ENCODE measurements around the gene FBXO21. TPM values are rescaled to one million over a fixed set of nuclear protein-coding genes. Genes with fewer than 3 reads are reported as not detected.

Gene FBXO21
- total RNA-seq, 1 experiment from 2014 or later, result 32.4 TPM

- DNase-seq, result no peak
- Histone ChIP-seq H3K9me2 (ENCODE audit: insufficient read depth) (no peaks in the 10 kb centered on the region), H2AFZ (no peak overlapping the region), H3K4me1 (replicated peaks; ENCODE audit: insufficient read depth) (peaks cover 13% of the 10 kb centered on the region), H3K79me2 (ENCODE audit: low read depth) (no peaks in the 10 kb centered on the region), H3K27ac (no peak overlapping the region), H4K20me1 (ENCODE audit: insufficient read depth) (no peaks in the 10 kb centered on the region), H3K9me3 (ENCODE audit: insufficient read depth, low read depth) (peaks cover 20% of the 10 kb centered on the region), H3K4me2 (no peak overlapping the region), H3K27me3 (ENCODE audit: insufficient read depth, low read depth) (no peaks in the 10 kb centered on the region), H3K36me3 (ENCODE audit: low read depth) (no peaks in the 10 kb centered on the region), H3K4me3 (no peak overlapping the region), H3F3A (ENCODE audit: insufficient read depth, low read depth) (peaks cover 42% of the 10 kb centered on the region)
- TF ChIP-seq EZH2 (IDR thresholded peaks at IDR 0.05; ENCODE audit: low read depth) (no peak), CTCF (conservative IDR thresholded peaks at IDR 0.05) (no peak)
- ChIA-PET POLR2A (ENCODE audit: unreplicated experiment) (no interaction called here), CTCF (no interaction called here)
- no TSS peak for BruUV-seq (replicated peaks)
- intact Hi-C loops (cut with micrococcal nuclease; ENCODE audit: unreplicated experiment), result no loop called here
Measured at GRCh38 chr12:117129391-117129790, 60.9 kb downstream of the FBXO21 start.

GRCh38 chr12:117127933-117128823 is 62.1 kb downstream of the FBXO21 start:
- no TSS peak for BruUV-seq (replicated peaks)
- H2AFZ ChIP-seq, result no peak overlapping the region
- no peak for TF ChIP-seq EZH2 (IDR thresholded peaks at IDR 0.05; ENCODE audit: low read depth)
- TF ChIP-seq CTCF (conservative IDR thresholded peaks at IDR 0.05), result no peak

GRCh38 chr12:117126335-117126734 is 63.9 kb downstream of the FBXO21 start:
- intact Hi-C loops (cut with micrococcal nuclease; ENCODE audit: unreplicated experiment), result no loop called here
- H3K4me3 ChIP-seq, result no peak overlapping the region
- H3K36me3 ChIP-seq (ENCODE audit: low read depth), result no peaks in the 10 kb centered on the region
- ChIA-PET CTCF (no interaction called here), POLR2A (ENCODE audit: unreplicated experiment) (no interaction called here)
- peaks cover 13% of the 10 kb centered on the region for H3K4me1 ChIP-seq (replicated peaks; ENCODE audit: insufficient read depth)
- H4K20me1 ChIP-seq (ENCODE audit: insufficient read depth), result no peaks in the 10 kb centered on the region
- TF ChIP-seq EZH2 (IDR thresholded peaks at IDR 0.05; ENCODE audit: low read depth) (no peak), CTCF (conservative IDR thresholded peaks at IDR 0.05) (no peak)
- peaks cover 42% of the 10 kb centered on the region for H3F3A ChIP-seq (ENCODE audit: insufficient read depth, low read depth)
- H3K4me2 ChIP-seq, result no peak overlapping the region
- peaks cover 20% of the 10 kb centered on the region for H3K9me3 ChIP-seq (ENCODE audit: insufficient read depth, low read depth)
- no peak for DNase-seq
- no peak overlapping the region for H2AFZ ChIP-seq
- H3K79me2 ChIP-seq (ENCODE audit: low read depth), result no peaks in the 10 kb centered on the region
- H3K9me2 ChIP-seq (ENCODE audit: insufficient read depth), result no peaks in the 10 kb centered on the region
- BruUV-seq (replicated peaks), result no TSS peak
- H3K27me3 ChIP-seq (ENCODE audit: insufficient read depth, low read depth), result no peaks in the 10 kb centered on the region
- no peak overlapping the region for H3K27ac ChIP-seq

More at GRCh38 chr12:117127933-117128823, 62.1 kb downstream of the FBXO21 start:
- peaks cover 42% of the 10 kb centered on the region for H3F3A ChIP-seq (ENCODE audit: insufficient read depth, low read depth)
- H3K9me2 ChIP-seq (ENCODE audit: insufficient read depth), result no peaks in the 10 kb centered on the region
- H4K20me1 ChIP-seq (ENCODE audit: insufficient read depth), result no peaks in the 10 kb centered on the region
- H3K4me2 ChIP-seq, result no peak overlapping the region
- peaks cover 13% of the 10 kb centered on the region for H3K4me1 ChIP-seq (replicated peaks; ENCODE audit: insufficient read depth)
- ChIA-PET POLR2A (ENCODE audit: unreplicated experiment) (no interaction called here), CTCF (no interaction called here)
- H3K36me3 ChIP-seq (ENCODE audit: low read depth), result no peaks in the 10 kb centered on the region
- intact Hi-C loops (cut with micrococcal nuclease; ENCODE audit: unreplicated experiment), result no loop called here
- no peaks in the 10 kb centered on the region for H3K79me2 ChIP-seq (ENCODE audit: low read depth)
- H3K4me3 ChIP-seq, result no peak overlapping the region
- H3K27ac ChIP-seq, result no peak overlapping the region
- no peak for DNase-seq
- H3K27me3 ChIP-seq (ENCODE audit: insufficient read depth, low read depth), result no peaks in the 10 kb centered on the region
- H3K9me3 ChIP-seq (ENCODE audit: insufficient read depth, low read depth), result peaks cover 20% of the 10 kb centered on the region

Data from PC-9 (cell line).